Activated T-cell treated with anti-CD3 and anti-CD28 coated beads for 48 hours (primary cell): ENCODE results near the gene OGDH.
"Not testable (repeated sequence)": the region's sequence is repeated elsewhere in the genome, so short reads cannot be mapped to it uniquely, and the experiment has no call there.

ENCODE experiments used
- DNase-seq: peaks from one replicate; pipeline ENCODE4 v3.0.0-alpha.2; 2020; ENCODE audit warnings: low read depth

The OGDH gene

GRCh38 chr7:44707558-44708230, 101.3 kb downstream of the OGDH start:
- DNase-seq, result no peak

DNA sequence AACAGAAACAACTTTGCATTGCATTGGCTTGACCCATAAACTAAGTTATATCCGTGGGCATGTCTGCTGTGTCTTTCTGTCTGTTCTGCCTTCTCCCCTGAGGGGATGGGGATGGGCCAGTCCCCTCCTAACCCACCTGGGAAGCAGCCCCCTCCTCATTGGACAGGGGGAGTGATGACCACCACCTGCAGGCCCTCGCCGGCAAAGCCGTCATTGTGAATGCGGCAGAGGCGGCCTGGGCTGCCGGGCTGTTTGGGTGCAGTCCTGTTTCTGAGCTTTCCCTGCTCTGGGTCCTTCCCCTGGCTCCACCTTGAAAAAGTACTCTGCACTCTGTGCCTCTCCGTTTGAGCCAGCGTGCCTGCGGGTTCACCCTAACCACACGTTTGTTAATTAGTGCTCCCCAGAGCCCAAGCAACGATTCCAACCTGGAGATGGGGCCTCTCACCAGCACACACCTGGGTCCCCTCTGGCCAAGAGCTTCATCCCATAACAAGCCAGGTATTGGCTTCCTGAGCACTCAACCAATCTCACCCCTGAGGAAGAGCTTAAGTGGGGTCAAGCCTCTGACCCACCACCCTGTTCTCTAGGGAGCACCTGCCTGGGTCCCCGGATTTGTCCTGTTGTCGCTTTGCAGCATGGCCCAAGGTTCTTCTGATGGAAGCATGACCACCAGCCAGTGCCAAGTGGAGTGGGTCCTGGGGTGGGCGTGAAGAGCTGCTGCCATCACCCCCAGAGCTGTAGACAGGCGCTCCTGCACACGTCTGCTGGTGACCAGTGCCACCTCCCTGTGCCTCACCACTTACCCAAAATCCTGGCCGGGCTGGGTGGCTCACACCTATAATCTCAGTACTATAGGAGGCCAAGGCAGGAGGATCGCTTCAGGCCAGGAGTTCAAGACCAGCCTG, 102.8 kb downstream of the OGDH start:
- no peak for DNase-seq

- DNase-seq, result no peak
Observed at GRCh38 chr7:44709945-44710596, 103.6 kb downstream of the OGDH start.

GRCh38 chr7:44711528-44711927, 105.1 kb downstream of the OGDH start:
- DNase-seq, result no peak

- no peak for DNase-seq
Observed at GRCh38 chr7:44712012-44712411, 105.6 kb downstream of the OGDH start.

DNA sequence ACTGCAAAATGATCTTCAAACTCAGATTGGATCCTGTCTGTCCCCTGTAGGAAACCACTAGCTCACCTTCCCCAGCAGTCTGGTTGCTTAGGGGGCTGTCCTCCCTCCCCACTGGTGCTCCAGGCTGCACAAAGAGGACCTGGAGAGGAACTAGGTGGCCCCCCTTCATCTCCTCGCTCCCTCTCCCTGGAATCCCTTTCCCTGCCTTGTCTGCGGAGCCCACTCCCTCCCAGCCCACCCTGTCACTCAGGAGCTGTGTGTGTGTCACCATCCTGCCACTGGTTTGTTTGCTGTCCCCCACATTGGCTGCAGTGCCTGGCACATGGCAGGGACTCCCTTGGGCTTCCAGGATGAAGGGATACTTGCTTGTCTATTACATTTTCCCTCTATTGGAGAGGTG, 106.7 kb downstream of the OGDH start:
- DNase-seq, result no peak

- DNase-seq, result no peak
Observed at GRCh38 chr7:44713680-44714335, 107.4 kb downstream of the OGDH start.

DNA sequence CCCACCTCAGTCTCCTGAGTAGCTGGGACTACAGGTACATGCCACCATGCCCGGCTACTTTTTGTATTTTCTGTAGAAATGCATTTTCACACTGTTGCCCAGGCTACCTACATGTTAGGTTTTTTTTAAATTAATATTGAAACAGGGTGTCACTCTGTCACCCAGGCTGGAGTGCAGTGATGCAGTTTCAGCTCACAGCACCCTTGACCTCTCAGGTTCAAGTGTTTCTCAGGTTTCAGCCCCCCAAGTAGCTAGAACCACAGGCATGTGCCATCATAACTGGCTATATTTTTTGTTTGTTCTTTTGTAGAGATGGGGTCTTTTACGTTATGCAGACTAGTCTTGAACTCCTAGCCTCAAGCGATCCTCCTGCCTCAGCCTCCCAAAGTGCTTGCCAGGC, 109.8 kb downstream of the OGDH start:
- no peak for DNase-seq

DNA sequence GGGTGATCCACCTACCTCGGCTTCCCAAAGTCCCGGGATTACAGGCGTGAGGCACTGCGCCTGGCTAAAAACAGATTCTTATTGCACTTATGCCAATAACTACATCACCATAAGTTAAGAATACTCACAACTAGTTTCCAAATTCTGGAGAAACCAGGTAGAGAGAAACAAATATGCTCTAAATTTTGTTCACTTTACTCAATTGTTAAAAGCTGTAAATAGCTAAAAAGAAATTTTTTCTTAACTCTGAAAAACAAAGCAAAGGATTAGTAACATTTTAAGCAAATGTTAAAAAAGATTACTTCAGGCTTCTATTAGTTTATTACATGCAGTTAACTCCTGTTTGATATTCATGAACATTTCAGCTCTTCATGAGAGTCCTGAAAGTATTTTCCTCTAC, 113.9 kb downstream of the OGDH start:
- no peak for DNase-seq

GRCh38 chr7:44724276-44724675, 117.8 kb downstream of the OGDH start:
- no peak for DNase-seq

GRCh38 chr7:44726250-44726649, 119.8 kb downstream of the OGDH start:
- not testable (repeated sequence) for DNase-seq

DNA sequence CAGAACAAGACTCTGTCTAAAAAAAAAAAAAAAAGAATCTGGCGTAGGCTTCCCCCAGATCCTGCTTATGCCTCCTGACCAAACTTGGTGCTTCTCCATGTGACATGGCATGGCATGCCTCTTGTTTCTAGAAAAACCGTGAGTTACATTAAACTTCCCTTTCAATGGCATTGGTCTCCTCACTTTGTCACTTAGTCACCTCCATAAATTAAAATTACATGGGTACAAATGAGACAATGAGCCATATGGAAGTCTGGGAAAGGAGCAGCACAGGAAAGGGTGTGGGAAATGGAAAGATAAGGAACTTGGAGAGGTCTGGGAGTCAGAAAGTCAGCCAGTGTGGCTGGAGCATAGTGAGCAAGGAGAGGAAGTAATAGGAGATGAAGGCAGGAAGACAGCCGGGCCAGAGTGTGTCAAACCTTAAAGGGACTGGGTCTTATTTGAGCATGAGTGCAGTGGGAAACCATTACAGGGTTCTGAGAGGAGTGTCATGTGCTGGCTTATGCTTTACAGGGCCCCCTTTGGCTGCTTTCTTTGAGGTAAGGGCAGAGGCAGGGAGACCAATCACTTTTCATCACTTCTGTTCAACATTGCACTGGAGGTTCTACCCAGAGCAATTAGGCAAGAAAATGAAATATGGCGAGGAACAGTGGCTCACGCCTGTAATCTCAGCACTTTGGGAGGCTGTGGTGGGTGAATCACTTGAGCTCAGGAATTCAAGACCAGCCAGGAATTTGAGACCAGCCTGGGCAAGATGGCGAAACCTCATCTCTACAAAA, 120.9 kb downstream of the OGDH start:
- DNase-seq, result no peak

DNA sequence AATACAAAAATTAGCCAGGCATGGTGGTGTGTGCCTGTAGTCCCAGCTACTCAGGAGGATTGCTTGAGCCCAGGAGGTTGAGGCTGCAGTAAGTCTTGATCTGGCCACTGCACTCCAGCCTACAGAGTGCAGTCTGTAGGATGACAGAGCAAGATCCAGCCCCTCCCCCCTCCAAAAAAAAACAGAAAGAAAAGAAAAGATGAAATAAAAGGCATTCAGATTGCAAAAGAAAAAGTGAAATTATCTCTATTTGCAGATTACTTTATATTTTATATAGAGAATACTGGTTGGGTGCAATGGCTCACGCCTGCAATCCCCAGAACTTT, 121.5 kb downstream of the OGDH start:
- DNase-seq, result no peak

GRCh38 chr7:44729949-44730590, 123.6 kb downstream of the OGDH start:
- no peak for DNase-seq

DNA sequence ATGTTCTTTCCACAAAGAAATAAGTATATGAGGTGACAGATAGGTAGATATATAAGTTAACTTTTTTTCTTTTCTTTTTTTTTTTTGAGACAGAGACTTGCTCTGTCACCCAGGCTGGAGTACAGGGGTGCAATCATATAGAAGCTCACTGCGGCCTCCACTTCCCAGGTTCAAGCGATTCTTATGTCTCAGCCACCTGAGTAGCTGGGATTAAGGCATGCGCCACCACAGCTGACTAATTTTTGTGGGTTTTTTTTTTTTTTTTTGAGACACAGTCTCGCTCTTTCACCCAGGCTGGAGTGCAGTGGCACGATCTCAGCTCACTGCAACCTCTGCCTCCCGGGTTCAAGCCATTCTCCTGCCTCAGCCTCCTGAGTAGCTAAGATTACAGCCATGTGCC, 126.5 kb downstream of the OGDH start:
- DNase-seq, result not testable (repeated sequence)

DNA sequence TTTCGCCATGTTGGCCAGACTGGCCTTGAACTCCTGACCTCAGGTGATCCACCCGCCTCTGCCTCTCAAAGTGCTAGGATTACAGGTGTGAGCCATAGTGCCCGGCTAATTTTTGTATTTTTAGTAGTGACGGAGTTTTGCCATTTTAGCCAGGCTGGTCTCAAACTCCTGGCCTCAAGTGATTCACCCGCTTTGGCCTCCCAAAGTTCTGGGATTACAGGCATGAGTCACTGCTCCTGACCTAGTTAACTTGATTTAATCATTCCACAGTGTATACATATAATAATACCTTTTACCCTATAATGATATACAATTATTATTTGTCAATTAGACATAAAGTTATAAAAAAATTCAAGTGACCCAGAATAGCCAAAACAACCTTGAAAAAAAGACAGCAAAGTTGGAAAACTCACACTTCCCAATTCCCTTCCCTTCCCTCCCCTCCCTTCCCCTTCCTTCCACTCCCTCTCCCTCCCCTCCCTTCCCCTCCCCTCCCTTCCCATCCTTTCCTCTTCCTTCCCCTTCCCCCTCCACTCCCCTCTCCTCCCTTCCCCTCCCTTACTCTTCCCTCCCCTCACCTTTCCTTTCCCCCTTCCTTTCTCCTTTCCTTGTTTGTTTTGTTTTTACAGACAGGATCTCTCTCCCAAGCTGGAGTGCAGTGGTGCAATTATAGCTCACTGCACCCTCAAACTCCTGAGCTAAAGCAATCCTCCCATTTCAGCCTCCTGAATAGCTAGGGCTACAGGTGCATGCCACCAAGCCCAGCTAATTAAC, 127.5 kb downstream of the OGDH start:
- DNase-seq, result no peak

GRCh38 chr7:44735403-44736165, 129.2 kb downstream of the OGDH start:
- DNase-seq, result no peak

DNA sequence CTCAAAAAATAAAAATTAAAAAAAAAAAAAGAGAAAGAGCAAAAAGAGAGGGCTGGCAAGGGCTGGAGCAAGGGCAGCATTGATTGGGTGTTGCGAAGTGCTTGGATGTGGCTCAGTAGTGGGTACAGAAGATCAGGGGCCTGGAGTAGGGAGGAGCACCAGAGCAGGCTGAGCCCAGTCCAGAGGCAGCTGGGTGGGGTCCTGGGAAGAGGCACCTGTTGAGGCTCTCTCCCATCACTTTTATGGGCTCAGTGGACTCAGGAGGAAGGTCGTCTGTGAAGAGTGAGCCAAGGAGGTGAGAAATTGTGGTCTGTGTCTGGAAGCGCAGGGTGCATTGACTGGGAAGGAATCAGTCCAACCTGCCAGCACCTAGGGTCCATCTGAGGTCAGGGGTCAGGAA, 130.5 kb downstream of the OGDH start:
- DNase-seq, result no peak

- no peak for DNase-seq
Observed at GRCh38 chr7:44738051-44738723, 131.8 kb downstream of the OGDH start.
